HEK293 (cell line): ENCODE results near the gene SOX2.

ENCODE experiments used
- HOXC10 ChIP-seq: sonication (generic); formaldehyde crosslinking; IDR thresholded peaks from 2 replicates; pipeline ENCODE4 v1.8.1; 2023; ENCODE audit warnings: mild to moderate bottlenecking, missing genetic modification reagents
- KLF10 ChIP-seq: fragments of 450-650 bp; IDR thresholded peaks from 2 replicates; pipeline ENCODE4 v1.5.1; 2018; ENCODE audit warnings: missing biosample characterization, mild to moderate bottlenecking, missing genetic modification characterization
- OVOL3 ChIP-seq: fragments of 450-650 bp; formaldehyde crosslinking; IDR thresholded peaks from 2 replicates; pipeline ENCODE4 v1.5.1; 2016; ENCODE audit warnings: missing biosample characterization, missing genetic modification characterization
- REPIN1 ChIP-seq: fragments of 450-650 bp; formaldehyde crosslinking; IDR thresholded peaks from 2 replicates; pipeline ENCODE4 v1.5.1; 2017; ENCODE audit warnings: missing biosample characterization, missing genetic modification characterization, low read depth
- SALL2 ChIP-seq: fragments of 450-650 bp; formaldehyde crosslinking; IDR thresholded peaks from 2 replicates; pipeline ENCODE4 v1.5.0; 2017; ENCODE audit warnings: missing biosample characterization, mild to moderate bottlenecking, missing genetic modification characterization, borderline replicate concordance
- ZNF10 ChIP-seq: fragments of 450-650 bp; formaldehyde crosslinking; IDR thresholded peaks from 2 replicates; pipeline ENCODE4 v1.5.1; 2017; ENCODE audit warnings: missing biosample characterization, missing genetic modification characterization
- ZNF2 ChIP-seq: fragments of 450-650 bp; formaldehyde crosslinking; IDR thresholded peaks from 2 replicates; pipeline ENCODE4 v1.5.1; 2016; ENCODE audit warnings: missing biosample characterization, missing genetic modification characterization
- ZNF223 ChIP-seq: fragments of 450-650 bp; formaldehyde crosslinking; IDR thresholded peaks from 2 replicates; pipeline ENCODE4 v1.5.1; 2016; ENCODE audit warnings: missing biosample characterization, missing genetic modification characterization
- ZNF391 ChIP-seq: fragments of 450-650 bp; formaldehyde crosslinking; IDR thresholded peaks from 2 replicates; pipeline ENCODE4 v1.5.1; 2016; ENCODE audit warnings: low read depth, missing biosample characterization, missing genetic modification characterization, borderline replicate concordance
- ZNF394 ChIP-seq: fragments of 450-650 bp; formaldehyde crosslinking; IDR thresholded peaks from 2 replicates; pipeline ENCODE4 v1.5.1; 2016; ENCODE audit warnings: missing biosample characterization, missing genetic modification characterization, mild to moderate bottlenecking, moderate library complexity, borderline replicate concordance
- ZNF433 ChIP-seq: fragments of 450-650 bp; formaldehyde crosslinking; IDR thresholded peaks from 2 replicates; pipeline ENCODE4 v1.5.1; 2016; ENCODE audit warnings: missing biosample characterization, missing genetic modification characterization, low read depth
- ZNF48 ChIP-seq: fragments of 450-650 bp; formaldehyde crosslinking; IDR thresholded peaks from 2 replicates; pipeline ENCODE4 v1.5.1; 2016; ENCODE audit warnings: missing biosample characterization, missing genetic modification characterization
- ZNF549 ChIP-seq: fragments of 450-650 bp; IDR thresholded peaks from 2 replicates; pipeline ENCODE4 v1.5.1; 2018; ENCODE audit warnings: missing biosample characterization, missing genetic modification characterization, mild to moderate bottlenecking, inconsistent platforms, moderate library complexity
- ZNF629 ChIP-seq: fragments of 450-650 bp; formaldehyde crosslinking; IDR thresholded peaks from 2 replicates; pipeline ENCODE4 v1.5.1; 2017; ENCODE audit warnings: missing biosample characterization, missing genetic modification characterization
- ZNF664 ChIP-seq: fragments of 450-650 bp; formaldehyde crosslinking; IDR thresholded peaks from 2 replicates; pipeline ENCODE4 v1.5.1; 2016; ENCODE audit warnings: missing biosample characterization, missing genetic modification characterization
- ZNF830 ChIP-seq: fragments of 450-650 bp; IDR thresholded peaks from 2 replicates; pipeline ENCODE4 v1.5.0; 2018; ENCODE audit warnings: missing biosample characterization, missing genetic modification characterization, low read depth, mild to moderate bottlenecking, moderate library complexity
- TF ChIP-seq, protein P1 (sequence below): fragments of 450-650 bp; formaldehyde crosslinking; IDR thresholded peaks from 2 replicates; pipeline ENCODE4 v1.5.1; 2016; ENCODE audit warnings: missing biosample characterization, missing genetic modification characterization, borderline replicate concordance
- TF ChIP-seq, protein P2 (sequence below): fragments of 450-650 bp; formaldehyde crosslinking; IDR thresholded peaks from 2 replicates; pipeline ENCODE4 v1.5.1; 2016; ENCODE audit warnings: missing biosample characterization, missing genetic modification characterization
- TF ChIP-seq, protein P3 (sequence below): fragments of 450-650 bp; formaldehyde crosslinking; conservative IDR thresholded peaks from 2 replicates; pipeline ENCODE4 v1.5.1; 2016; ENCODE audit warnings: low read depth, missing biosample characterization, missing genetic modification characterization
- TF ChIP-seq, protein P4 (sequence below): fragments of 450-650 bp; formaldehyde crosslinking; IDR thresholded peaks from 2 replicates; pipeline ENCODE4 v1.5.1; 2016; ENCODE audit warnings: missing biosample characterization, missing genetic modification characterization
- TF ChIP-seq, protein P5 (sequence below): fragments of 450-650 bp; formaldehyde crosslinking; IDR thresholded peaks from 2 replicates; pipeline ENCODE4 v1.5.1; 2016; ENCODE audit warnings: missing biosample characterization, missing genetic modification characterization

The SOX2 gene

DNA sequence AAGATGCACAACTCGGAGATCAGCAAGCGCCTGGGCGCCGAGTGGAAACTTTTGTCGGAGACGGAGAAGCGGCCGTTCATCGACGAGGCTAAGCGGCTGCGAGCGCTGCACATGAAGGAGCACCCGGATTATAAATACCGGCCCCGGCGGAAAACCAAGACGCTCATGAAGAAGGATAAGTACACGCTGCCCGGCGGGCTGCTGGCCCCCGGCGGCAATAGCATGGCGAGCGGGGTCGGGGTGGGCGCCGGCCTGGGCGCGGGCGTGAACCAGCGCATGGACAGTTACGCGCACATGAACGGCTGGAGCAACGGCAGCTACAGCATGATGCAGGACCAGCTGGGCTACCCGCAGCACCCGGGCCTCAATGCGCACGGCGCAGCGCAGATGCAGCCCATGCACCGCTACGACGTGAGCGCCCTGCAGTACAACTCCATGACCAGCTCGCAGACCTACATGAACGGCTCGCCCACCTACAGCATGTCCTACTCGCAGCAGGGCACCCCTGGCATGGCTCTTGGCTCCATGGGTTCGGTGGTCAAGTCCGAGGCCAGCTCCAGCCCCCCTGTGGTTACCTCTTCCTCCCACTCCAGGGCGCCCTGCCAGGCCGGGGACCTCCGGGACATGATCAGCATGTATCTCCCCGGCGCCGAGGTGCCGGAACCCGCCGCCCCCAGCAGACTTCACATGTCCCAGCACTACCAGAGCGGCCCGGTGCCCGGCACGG, 991 bp downstream of the SOX2 start (continued):
- TF ChIP-seq SALL2 (tag by site-specific recombination), result no peak
- no peak for TF ChIP-seq ZNF223 (tag by site-specific recombination)
- TF ChIP-seq ZNF391, result peak; percentile 43; the same call in 1 of the 2 replicates
- no peak for TF ChIP-seq ZNF629 (tag by site-specific recombination)
- TF ChIP-seq, protein P1, sequence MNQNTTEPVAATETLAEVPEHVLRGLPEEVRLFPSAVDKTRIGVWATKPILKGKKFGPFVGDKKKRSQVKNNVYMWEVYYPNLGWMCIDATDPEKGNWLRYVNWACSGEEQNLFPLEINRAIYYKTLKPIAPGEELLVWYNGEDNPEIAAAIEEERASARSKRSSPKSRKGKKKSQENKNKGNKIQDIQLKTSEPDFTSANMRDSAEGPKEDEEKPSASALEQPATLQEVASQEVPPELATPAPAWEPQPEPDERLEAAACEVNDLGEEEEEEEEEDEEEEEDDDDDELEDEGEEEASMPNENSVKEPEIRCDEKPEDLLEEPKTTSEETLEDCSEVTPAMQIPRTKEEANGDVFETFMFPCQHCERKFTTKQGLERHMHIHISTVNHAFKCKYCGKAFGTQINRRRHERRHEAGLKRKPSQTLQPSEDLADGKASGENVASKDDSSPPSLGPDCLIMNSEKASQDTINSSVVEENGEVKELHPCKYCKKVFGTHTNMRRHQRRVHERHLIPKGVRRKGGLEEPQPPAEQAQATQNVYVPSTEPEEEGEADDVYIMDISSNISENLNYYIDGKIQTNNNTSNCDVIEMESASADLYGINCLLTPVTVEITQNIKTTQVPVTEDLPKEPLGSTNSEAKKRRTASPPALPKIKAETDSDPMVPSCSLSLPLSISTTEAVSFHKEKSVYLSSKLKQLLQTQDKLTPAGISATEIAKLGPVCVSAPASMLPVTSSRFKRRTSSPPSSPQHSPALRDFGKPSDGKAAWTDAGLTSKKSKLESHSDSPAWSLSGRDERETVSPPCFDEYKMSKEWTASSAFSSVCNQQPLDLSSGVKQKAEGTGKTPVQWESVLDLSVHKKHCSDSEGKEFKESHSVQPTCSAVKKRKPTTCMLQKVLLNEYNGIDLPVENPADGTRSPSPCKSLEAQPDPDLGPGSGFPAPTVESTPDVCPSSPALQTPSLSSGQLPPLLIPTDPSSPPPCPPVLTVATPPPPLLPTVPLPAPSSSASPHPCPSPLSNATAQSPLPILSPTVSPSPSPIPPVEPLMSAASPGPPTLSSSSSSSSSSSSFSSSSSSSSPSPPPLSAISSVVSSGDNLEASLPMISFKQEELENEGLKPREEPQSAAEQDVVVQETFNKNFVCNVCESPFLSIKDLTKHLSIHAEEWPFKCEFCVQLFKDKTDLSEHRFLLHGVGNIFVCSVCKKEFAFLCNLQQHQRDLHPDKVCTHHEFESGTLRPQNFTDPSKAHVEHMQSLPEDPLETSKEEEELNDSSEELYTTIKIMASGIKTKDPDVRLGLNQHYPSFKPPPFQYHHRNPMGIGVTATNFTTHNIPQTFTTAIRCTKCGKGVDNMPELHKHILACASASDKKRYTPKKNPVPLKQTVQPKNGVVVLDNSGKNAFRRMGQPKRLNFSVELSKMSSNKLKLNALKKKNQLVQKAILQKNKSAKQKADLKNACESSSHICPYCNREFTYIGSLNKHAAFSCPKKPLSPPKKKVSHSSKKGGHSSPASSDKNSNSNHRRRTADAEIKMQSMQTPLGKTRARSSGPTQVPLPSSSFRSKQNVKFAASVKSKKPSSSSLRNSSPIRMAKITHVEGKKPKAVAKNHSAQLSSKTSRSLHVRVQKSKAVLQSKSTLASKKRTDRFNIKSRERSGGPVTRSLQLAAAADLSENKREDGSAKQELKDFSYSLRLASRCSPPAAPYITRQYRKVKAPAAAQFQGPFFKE (tag by site-specific recombination), result no peak
- TF ChIP-seq, protein P2, sequence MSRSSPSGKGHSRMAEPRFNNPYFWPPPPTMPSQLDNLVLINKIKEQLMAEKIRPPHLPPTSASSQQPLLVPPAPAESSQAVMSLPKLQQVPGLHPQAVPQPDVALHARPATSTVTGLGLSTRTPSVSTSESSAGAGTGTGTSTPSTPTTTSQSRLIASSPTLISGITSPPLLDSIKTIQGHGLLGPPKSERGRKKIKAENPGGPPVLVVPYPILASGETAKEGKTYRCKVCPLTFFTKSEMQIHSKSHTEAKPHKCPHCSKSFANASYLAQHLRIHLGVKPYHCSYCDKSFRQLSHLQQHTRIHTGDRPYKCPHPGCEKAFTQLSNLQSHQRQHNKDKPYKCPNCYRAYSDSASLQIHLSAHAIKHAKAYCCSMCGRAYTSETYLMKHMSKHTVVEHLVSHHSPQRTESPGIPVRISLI, result no peak
- TF ChIP-seq, protein P3, sequence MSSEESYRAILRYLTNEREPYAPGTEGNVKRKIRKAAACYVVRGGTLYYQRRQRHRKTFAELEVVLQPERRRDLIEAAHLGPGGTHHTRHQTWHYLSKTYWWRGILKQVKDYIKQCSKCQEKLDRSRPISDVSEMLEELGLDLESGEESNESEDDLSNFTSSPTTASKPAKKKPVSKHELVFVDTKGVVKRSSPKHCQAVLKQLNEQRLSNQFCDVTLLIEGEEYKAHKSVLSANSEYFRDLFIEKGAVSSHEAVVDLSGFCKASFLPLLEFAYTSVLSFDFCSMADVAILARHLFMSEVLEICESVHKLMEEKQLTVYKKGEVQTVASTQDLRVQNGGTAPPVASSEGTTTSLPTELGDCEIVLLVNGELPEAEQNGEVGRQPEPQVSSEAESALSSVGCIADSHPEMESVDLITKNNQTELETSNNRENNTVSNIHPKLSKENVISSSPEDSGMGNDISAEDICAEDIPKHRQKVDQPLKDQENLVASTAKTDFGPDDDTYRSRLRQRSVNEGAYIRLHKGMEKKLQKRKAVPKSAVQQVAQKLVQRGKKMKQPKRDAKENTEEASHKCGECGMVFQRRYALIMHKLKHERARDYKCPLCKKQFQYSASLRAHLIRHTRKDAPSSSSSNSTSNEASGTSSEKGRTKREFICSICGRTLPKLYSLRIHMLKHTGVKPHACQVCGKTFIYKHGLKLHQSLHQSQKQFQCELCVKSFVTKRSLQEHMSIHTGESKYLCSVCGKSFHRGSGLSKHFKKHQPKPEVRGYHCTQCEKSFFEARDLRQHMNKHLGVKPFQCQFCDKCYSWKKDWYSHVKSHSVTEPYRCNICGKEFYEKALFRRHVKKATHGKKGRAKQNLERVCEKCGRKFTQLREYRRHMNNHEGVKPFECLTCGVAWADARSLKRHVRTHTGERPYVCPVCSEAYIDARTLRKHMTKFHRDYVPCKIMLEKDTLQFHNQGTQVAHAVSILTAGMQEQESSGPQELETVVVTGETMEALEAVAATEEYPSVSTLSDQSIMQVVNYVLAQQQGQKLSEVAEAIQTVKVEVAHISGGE (tag by site-specific recombination), result no peak
- TF ChIP-seq, protein P4, sequence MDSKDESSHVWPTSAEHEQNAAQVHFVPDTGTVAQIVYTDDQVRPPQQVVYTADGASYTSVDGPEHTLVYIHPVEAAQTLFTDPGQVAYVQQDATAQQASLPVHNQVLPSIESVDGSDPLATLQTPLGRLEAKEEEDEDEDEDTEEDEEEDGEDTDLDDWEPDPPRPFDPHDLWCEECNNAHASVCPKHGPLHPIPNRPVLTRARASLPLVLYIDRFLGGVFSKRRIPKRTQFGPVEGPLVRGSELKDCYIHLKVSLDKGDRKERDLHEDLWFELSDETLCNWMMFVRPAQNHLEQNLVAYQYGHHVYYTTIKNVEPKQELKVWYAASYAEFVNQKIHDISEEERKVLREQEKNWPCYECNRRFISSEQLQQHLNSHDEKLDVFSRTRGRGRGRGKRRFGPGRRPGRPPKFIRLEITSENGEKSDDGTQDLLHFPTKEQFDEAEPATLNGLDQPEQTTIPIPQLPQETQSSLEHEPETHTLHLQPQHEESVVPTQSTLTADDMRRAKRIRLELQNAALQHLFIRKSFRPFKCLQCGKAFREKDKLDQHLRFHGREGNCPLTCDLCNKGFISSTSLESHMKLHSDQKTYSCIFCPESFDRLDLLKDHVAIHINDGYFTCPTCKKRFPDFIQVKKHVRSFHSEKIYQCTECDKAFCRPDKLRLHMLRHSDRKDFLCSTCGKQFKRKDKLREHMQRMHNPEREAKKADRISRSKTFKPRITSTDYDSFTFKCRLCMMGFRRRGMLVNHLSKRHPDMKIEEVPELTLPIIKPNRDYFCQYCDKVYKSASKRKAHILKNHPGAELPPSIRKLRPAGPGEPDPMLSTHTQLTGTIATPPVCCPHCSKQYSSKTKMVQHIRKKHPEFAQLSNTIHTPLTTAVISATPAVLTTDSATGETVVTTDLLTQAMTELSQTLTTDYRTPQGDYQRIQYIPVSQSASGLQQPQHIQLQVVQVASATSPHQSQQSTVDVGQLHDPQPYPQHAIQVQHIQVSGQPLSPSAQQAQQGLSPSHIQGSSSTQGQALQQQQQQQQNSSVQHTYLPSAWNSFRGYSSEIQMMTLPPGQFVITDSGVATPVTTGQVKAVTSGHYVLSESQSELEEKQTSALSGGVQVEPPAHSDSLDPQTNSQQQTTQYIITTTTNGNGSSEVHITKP (tag by site-specific recombination), result peak; percentile 44; the same call in 1 of the 2 replicates
- no peak for TF ChIP-seq ZNF664
- TF ChIP-seq ZNF830 (tag by site-specific recombination), result no peak
- peak; percentile 62; the same call in 1 of the 2 replicates for TF ChIP-seq ZNF394 (tag by site-specific recombination)
- TF ChIP-seq ZNF549, result no peak
- no peak for TF ChIP-seq REPIN1
- no peak for TF ChIP-seq ZNF10 (tag by site-specific recombination)
- TF ChIP-seq ZNF2 (tag by site-specific recombination), result no peak
- no peak for TF ChIP-seq ZNF48 (tag by site-specific recombination)
- TF ChIP-seq KLF10, result no peak
- no peak for TF ChIP-seq ZNF433 (tag by site-specific recombination)
- no peak for TF ChIP-seq OVOL3 (tag by site-specific recombination)
- no peak for TF ChIP-seq HOXC10 (CRISPR knock-in tag)
- TF ChIP-seq, protein P5, sequence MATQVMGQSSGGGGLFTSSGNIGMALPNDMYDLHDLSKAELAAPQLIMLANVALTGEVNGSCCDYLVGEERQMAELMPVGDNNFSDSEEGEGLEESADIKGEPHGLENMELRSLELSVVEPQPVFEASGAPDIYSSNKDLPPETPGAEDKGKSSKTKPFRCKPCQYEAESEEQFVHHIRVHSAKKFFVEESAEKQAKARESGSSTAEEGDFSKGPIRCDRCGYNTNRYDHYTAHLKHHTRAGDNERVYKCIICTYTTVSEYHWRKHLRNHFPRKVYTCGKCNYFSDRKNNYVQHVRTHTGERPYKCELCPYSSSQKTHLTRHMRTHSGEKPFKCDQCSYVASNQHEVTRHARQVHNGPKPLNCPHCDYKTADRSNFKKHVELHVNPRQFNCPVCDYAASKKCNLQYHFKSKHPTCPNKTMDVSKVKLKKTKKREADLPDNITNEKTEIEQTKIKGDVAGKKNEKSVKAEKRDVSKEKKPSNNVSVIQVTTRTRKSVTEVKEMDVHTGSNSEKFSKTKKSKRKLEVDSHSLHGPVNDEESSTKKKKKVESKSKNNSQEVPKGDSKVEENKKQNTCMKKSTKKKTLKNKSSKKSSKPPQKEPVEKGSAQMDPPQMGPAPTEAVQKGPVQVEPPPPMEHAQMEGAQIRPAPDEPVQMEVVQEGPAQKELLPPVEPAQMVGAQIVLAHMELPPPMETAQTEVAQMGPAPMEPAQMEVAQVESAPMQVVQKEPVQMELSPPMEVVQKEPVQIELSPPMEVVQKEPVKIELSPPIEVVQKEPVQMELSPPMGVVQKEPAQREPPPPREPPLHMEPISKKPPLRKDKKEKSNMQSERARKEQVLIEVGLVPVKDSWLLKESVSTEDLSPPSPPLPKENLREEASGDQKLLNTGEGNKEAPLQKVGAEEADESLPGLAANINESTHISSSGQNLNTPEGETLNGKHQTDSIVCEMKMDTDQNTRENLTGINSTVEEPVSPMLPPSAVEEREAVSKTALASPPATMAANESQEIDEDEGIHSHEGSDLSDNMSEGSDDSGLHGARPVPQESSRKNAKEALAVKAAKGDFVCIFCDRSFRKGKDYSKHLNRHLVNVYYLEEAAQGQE (tag by site-specific recombination), result 0 out of 2 replicates have a peak, but pooled peaks have one; percentile 13
